Naive thymus-derived CD4-positive, alpha-beta T cell (primary cell): ENCODE data around the gene AMBP. TPM values are rescaled to one million over a fixed set of nuclear protein-coding genes. Genes with fewer than 3 reads are reported as not detected.

ENCODE experiments used
- ATAC-seq: fragments of 150-1000 bp; cut with Tn5 transposase; 2 replicates; pipeline ENCODE4 v1.10.0; 2021; ENCODE audit warnings: mild to moderate bottlenecking, moderate library complexity
- CTCF ChIA-PET: fragments of 350-600 bp; sonication (Branson Sonifier 250); formaldehyde crosslinking; loops from one replicate; lab custom pipeline; 2021; ENCODE audit warnings: antibody characterized with exemption; lab: Charles Lee
- POLR2A ChIA-PET: fragments of 350-600 bp; sonication (Branson Sonifier 250); formaldehyde crosslinking; loops from one replicate; lab custom pipeline; 2021; ENCODE audit warnings: antibody characterized with exemption, inconsistent platforms; lab: Charles Lee
- DNase-seq, 9 donors: peaks; one replicate each; pipeline versions ENCODE4 v3.0.0 to v3.0.0-alpha.2; 2020 to 2022; ENCODE audit warnings: mixed read lengths in 1 of 9
- H3K27ac ChIP-seq: one replicate; pipeline ENCODE4 v1.7.0; 2013; ENCODE audit warnings: mild to moderate bottlenecking, low read depth, low read length, moderate library complexity
- H3K27me3 ChIP-seq, 2 donors: one replicate each; pipeline ENCODE4 v1.7.0; 2013; ENCODE audit warnings: low read length in 2 of 2, mild to moderate bottlenecking in 2 of 2, moderate library complexity in 2 of 2; ENCODE audit not compliant: control insufficient read depth in 2 of 2, insufficient read depth in 2 of 2
- H3K36me3 ChIP-seq, 3 experiments: 1 replicate in 2 of 3; 2 replicates in 1 of 3; pipeline ENCODE4 v1.7.0; 2013; ENCODE audit warnings: low read length in 3 of 3, mild to moderate bottlenecking in 3 of 3, moderate library complexity in 1 of 3; ENCODE audit not compliant: insufficient read depth in 3 of 3, control insufficient read depth in 2 of 3
- H3K4me1 ChIP-seq, 2 donors: one replicate each; pipeline ENCODE4 v1.7.0; 2013; ENCODE audit warnings: low read length in 2 of 2, mild to moderate bottlenecking in 2 of 2, moderate library complexity in 1 of 2; ENCODE audit not compliant: control insufficient read depth in 2 of 2, insufficient read depth in 2 of 2
- H3K4me3 ChIP-seq: 2 replicates; pipeline ENCODE4 v1.7.0; 2013; ENCODE audit warnings: mild to moderate bottlenecking, low read length
- H3K9me3 ChIP-seq, 3 experiments: 1 replicate in 2 of 3; 2 replicates in 1 of 3; pipeline ENCODE4 v1.7.0; 2013; ENCODE audit warnings: low read length in 3 of 3; ENCODE audit not compliant: control insufficient read depth in 2 of 3
- H3K27ac Mint-ChIP-seq, 9 donors: one replicate each; pipeline ENCODE4 v1.8.0; 2020 to 2022; ENCODE audit warnings: mixed read lengths in 9 of 9, mild to moderate bottlenecking in 8 of 9, moderate library complexity in 5 of 9, inconsistent platforms in 2 of 9
- H3K27me3 Mint-ChIP-seq, 5 donors: one replicate each; pipeline ENCODE4 v1.8.0; 2021 to 2022; ENCODE audit warnings: mixed read lengths in 5 of 5, mild to moderate bottlenecking in 1 of 5
- H3K36me3 Mint-ChIP-seq, 5 donors: one replicate each; pipeline ENCODE4 v1.8.0; 2020 to 2022; ENCODE audit warnings: mixed read lengths in 5 of 5, mild to moderate bottlenecking in 3 of 5, inconsistent platforms in 1 of 5
- H3K4me1 Mint-ChIP-seq, 7 donors: one replicate each; pipeline ENCODE4 v1.8.0; 2020 to 2022; ENCODE audit warnings: mixed read lengths in 7 of 7, mild to moderate bottlenecking in 3 of 7, inconsistent platforms in 1 of 7
- H3K4me3 Mint-ChIP-seq, 10 donors: one replicate each; pipeline ENCODE4 v1.8.0; 2020 to 2022; ENCODE audit warnings: mild to moderate bottlenecking in 10 of 10, mixed read lengths in 10 of 10, moderate library complexity in 6 of 10, inconsistent platforms in 2 of 10
- H3K9me3 Mint-ChIP-seq, 11 donors: one replicate each; pipeline ENCODE4 v1.8.0; 2020 to 2022; ENCODE audit warnings: mixed read lengths in 11 of 11, mild to moderate bottlenecking in 4 of 11, inconsistent platforms in 1 of 11, moderate library complexity in 1 of 11
- intact Hi-C, 2 donors: fragments of 100-400 bp; cut with micrococcal nuclease; formaldehyde crosslinking; loops; one replicate each; pipeline ENCODE4 v1.15.1; 2023
- polyA plus RNA-seq, 2 donors: library from polyadenylated mRNA; unstranded; fragments of 300-500 nt; fragmentation: Illumina TruSeq; gene quantifications; one replicate each; pipeline ENCODE4 v1.2.3, GENCODE V29; 2021
- total RNA-seq, 6 experiments: library from RNA in 5 of 6; stranded (reverse) in 5 of 6; gene quantifications; 1 replicate in 5 of 6; 2 replicates in 1 of 6; pipeline ENCODE4 v1.2.3 and lab custom pipeline; 2021 to 2026

The AMBP gene
- total and polyA plus RNA-seq, 7 experiments from 2014 or later: not detected

DNA sequence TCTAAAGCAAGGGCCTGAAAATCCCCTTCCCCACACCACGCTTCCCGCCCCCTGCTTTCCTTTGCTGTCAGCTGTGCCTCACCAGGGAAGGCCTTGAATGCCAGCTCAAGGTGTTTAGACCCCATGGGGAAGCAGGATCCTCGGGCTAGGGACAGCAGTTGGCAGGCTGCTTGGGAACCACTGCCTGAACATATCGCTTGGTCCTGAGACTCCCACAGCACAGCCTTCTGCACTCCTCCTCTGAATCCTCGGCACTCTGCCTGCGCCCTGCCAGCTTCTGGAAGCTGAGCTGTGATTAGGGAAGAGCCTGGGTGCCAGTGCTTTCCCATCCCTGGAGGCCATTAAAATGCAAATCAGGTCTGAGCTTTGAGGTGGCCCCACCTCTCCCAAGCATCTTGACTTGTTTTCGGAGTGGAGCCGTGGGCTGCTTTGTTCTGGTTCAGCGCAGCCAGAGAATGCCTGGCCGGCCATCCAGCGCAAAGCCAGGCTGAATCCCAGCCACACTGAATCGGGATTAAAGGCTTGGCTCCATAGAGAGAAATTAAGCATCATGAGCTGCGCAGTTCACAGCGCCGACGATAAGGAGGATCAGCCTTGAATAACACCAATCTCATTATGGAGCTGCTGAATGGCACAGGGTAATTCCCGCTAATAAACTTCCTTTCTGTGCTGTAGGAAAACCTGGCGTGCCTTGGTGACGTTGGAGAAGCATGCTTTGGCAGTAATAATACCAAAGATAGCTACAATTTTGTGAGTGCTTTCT is 40.0 kb downstream of the AMBP start:
- H3K4me3 ChIP-seq: no peak overlapping the region
- no peaks in the 10 kb centered on the region for H3K9me3 ChIP-seq
- ChIA-PET CTCF (no interaction called here), POLR2A (no interaction called here)
- H3K4me1 Mint-ChIP-seq: no peaks in the 10 kb centered on the region
- H3K4me1 ChIP-seq: no peaks in the 10 kb centered on the region
- H3K27ac ChIP-seq: no peak overlapping the region
- intact Hi-C loops: no loop called here
- H3K27me3 ChIP-seq: no peaks in the 10 kb centered on the region
- no peaks in the 10 kb centered on the region for H3K36me3 Mint-ChIP-seq
- H3K27ac Mint-ChIP-seq: no peak overlapping the region
- DNase-seq (no peak), ATAC-seq (no peak)
- H3K36me3 ChIP-seq: no peaks in the 10 kb centered on the region
- no peaks in the 10 kb centered on the region for H3K9me3 Mint-ChIP-seq
- peaks cover 0 to 2% (median 0%) of the 10 kb centered on the region in 5 donors for H3K27me3 Mint-ChIP-seq
- H3K4me3 Mint-ChIP-seq: no peak overlapping the region

DNA sequence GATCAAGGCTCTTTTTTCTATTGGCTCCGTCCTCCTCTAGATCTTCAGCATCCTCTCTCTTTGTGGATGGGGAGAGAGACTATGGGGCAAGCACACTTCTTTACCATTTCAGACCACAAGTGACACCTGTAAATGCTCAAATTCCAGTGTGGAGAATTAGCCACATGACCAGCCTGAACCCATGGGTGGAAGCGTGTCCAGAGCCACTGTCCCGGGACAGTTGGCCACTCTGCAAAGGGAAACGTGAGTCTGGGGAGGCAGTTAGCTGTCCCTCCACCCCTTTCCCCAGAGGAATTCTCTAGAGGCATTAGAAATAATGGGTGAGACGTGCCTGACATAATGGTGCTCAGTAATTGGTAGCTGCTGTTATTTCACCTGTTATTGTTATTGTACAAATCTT is 40.9 kb downstream of the AMBP start:
- no peak overlapping the region for H3K27ac ChIP-seq
- no peaks in the 10 kb centered on the region for H3K36me3 ChIP-seq
- DNase-seq (no peak), ATAC-seq (no peak)
- H3K9me3 Mint-ChIP-seq: no peaks in the 10 kb centered on the region
- no peaks in the 10 kb centered on the region for H3K36me3 Mint-ChIP-seq
- no peaks in the 10 kb centered on the region for H3K4me1 ChIP-seq
- no peaks in the 10 kb centered on the region for H3K27me3 ChIP-seq
- peaks cover 0 to 1% (median 0%) of the 10 kb centered on the region in 5 donors for H3K27me3 Mint-ChIP-seq
- no peak overlapping the region for H3K27ac Mint-ChIP-seq
- ChIA-PET CTCF (no interaction called here), POLR2A (no interaction called here)
- H3K4me3 ChIP-seq: no peak overlapping the region
- no peaks in the 10 kb centered on the region for H3K9me3 ChIP-seq
- H3K4me1 Mint-ChIP-seq: no peaks in the 10 kb centered on the region
- intact Hi-C loops: no loop called here
- no peak overlapping the region for H3K4me3 Mint-ChIP-seq

DNA sequence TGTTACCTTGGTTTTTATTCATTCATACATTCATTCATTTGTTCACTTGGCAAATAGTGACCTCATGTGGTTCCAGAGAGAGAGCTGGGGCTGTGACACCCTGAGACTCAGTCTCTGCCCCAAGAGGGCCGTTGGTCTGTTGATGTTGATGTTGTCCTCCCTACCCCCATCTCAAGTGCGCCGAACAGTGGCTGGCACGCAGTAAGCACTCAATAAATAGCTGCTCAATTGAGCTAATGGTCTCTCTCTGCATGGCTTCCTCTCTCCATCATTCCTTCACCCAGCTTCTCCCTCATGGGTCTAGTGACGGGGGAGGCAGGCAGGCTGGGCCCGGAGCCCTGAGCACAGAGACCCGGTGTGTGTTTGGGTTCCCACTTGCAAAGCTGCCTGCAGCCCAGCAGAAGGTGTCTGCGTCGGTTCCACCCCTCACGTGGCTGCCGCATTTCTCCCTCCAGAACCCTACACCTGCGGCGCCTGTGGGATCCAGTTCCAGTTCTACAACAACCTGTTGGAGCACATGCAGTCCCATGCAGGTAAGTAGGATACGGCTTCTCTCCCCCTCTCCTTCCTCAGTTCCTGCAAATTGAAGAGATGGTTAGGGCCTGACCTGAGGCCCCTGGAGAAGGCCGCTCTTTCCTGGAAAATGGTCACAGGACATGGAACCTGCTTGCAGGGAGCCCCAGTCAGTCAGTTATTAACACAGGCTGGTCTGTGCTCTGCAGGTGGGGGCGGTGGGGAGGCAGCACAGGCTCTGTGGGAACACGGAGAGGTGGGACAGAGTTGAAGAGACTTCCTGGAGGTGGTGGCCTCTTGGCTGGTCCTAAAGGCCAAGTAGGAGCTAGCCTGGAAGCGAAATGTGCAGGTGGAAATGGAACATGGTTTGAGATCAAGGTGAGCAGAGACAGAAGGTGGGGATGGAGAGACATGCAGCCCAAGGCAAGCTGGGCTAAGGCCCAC is 42.0 kb downstream of the AMBP start:
- H3K27me3 ChIP-seq: no peaks in the 10 kb centered on the region
- H3K4me1 Mint-ChIP-seq: no peaks in the 10 kb centered on the region
- H3K36me3 Mint-ChIP-seq: no peaks in the 10 kb centered on the region
- no peaks in the 10 kb centered on the region for H3K27me3 Mint-ChIP-seq
- ChIA-PET CTCF (no interaction called here), POLR2A (no interaction called here)
- DNase-seq (no peak), ATAC-seq (no peak)
- no peaks in the 10 kb centered on the region for H3K9me3 Mint-ChIP-seq
- no peak overlapping the region for H3K4me3 Mint-ChIP-seq
- intact Hi-C loops: no loop called here
- H3K4me1 ChIP-seq: no peaks in the 10 kb centered on the region
- H3K27ac Mint-ChIP-seq: no peak overlapping the region
- H3K27ac ChIP-seq: no peak overlapping the region
- H3K36me3 ChIP-seq: no peaks in the 10 kb centered on the region
- H3K4me3 ChIP-seq: no peak overlapping the region
- H3K9me3 ChIP-seq: no peaks in the 10 kb centered on the region

DNA sequence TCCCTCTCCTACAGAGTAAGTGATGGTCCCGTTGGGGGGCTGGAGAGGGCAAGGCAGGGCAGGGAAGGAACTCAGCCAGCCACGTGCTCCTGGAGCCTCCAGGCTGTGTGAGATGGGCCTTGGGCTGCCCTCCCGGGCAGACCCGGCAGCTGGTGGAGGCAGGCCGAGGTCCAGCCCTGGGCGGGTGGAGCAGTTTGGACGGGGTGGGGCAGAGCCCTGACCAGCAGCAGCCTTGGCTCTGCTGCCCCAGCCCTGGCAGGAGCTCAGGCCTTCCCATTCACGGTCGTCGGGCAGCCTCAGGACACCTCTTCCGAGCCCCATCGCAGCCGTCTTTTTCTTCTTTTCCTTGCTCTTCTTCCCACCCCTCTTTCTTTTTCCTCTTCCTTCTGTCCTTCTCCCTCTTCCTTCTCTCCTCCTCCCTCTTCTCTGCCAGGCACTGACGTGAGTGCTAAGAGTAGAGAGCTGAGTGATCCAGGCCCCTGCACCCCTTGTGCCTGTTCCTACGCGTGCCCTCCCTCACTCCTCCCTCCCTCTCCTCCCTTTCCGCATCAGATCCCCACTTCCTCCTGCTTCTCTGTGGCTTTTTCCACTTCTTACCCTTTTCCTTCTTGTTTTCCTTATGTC is 42.8 kb downstream of the AMBP start:
- H3K27ac ChIP-seq: no peak overlapping the region
- POLR2A ChIA-PET: no interaction called here

DNA sequence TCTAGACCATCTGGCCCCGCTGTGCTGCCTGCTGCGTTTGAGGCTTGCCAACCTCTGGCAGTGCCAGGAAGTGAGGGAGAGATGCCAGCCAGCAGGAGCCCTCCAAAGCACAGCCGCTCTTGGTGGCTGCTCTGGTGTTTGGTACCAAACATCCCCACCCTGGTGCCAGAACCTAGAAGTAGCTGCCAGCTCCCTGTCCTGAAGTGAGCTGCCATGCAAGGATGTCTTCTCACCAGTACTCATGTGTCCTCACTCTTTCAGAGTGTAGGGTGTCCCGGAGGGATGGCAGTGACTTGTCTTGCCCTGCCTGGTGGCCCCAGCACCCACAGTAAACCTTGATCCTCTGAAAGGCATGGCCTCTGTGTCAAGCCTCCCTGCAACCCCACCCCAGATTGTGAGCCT is 43.4 kb downstream of the AMBP start:
- H3K4me1 Mint-ChIP-seq: no peaks in the 10 kb centered on the region
- no peak for DNase-seq
- no peaks in the 10 kb centered on the region for H3K27me3 Mint-ChIP-seq
- H3K9me3 Mint-ChIP-seq: no peaks in the 10 kb centered on the region
- Histone ChIP-seq H3K27me3 (no peaks in the 10 kb centered on the region), H3K4me3 (no peak overlapping the region), H3K36me3 (no peaks in the 10 kb centered on the region), H3K27ac (no peak overlapping the region), H3K4me1 (no peaks in the 10 kb centered on the region), H3K9me3 (no peaks in the 10 kb centered on the region)
- no peaks in the 10 kb centered on the region for H3K36me3 Mint-ChIP-seq
- intact Hi-C loops: no loop called here
- ATAC-seq: no peak
- ChIA-PET POLR2A (no interaction called here), CTCF (no interaction called here)
- H3K27ac Mint-ChIP-seq: no peak overlapping the region
- H3K4me3 Mint-ChIP-seq: no peak overlapping the region

More for the DNA sequence above, 42.8 kb downstream of the AMBP start:
- no peaks in the 10 kb centered on the region for H3K9me3 Mint-ChIP-seq
- DNase-seq (no peak), ATAC-seq (no peak)
- H3K4me1 ChIP-seq: no peaks in the 10 kb centered on the region
- no peak overlapping the region for H3K4me3 Mint-ChIP-seq
- no peaks in the 10 kb centered on the region for H3K4me1 Mint-ChIP-seq
- no peaks in the 10 kb centered on the region for H3K9me3 ChIP-seq
- H3K4me3 ChIP-seq: no peak overlapping the region
- CTCF ChIA-PET: no interaction called here
- H3K27me3 ChIP-seq: no peaks in the 10 kb centered on the region
- H3K36me3 ChIP-seq: no peaks in the 10 kb centered on the region
- H3K27me3 Mint-ChIP-seq: no peaks in the 10 kb centered on the region
- intact Hi-C loops: no loop called here
- H3K27ac Mint-ChIP-seq: no peak overlapping the region
- no peaks in the 10 kb centered on the region for H3K36me3 Mint-ChIP-seq

DNA sequence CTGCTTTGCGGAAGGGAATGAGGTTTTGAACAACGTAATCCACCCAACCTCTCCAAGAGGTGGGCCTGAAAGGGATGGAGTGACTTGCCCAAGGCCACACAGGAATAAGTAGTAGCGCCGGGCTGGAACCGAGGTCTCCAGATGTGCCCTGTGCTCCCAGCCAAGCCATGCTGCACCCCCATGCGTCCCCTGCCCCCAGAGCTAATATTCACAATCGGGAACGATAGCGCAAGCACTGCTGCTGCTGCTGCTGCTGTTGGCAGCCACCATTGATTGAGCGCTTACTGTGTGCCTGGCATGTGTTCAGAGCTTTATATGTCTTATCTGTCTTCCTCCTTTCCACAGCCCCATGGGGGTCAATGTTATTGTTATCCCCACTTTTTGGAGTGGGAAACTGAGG is 43.9 kb downstream of the AMBP start:
- no peaks in the 10 kb centered on the region for H3K27me3 Mint-ChIP-seq
- POLR2A ChIA-PET: no interaction called here
- intact Hi-C loops: no loop called here
- H3K4me1 ChIP-seq: no peaks in the 10 kb centered on the region
- H3K36me3 ChIP-seq: no peaks in the 10 kb centered on the region
- CTCF ChIA-PET: no interaction called here
- no peak overlapping the region for H3K4me3 ChIP-seq
- no peaks in the 10 kb centered on the region for H3K4me1 Mint-ChIP-seq
- no peaks in the 10 kb centered on the region for H3K9me3 ChIP-seq
- H3K36me3 Mint-ChIP-seq: no peaks in the 10 kb centered on the region
- H3K9me3 Mint-ChIP-seq: no peaks in the 10 kb centered on the region
- H3K27ac ChIP-seq: no peak overlapping the region
- no peaks in the 10 kb centered on the region for H3K27me3 ChIP-seq
- ATAC-seq (no peak), DNase-seq (no peak)
- H3K27ac Mint-ChIP-seq: no peak overlapping the region
- H3K4me3 Mint-ChIP-seq: no peak overlapping the region
